Astrocyte (in vitro differentiated cells and primary cell): ENCODE data around the gene MCTP1. TPM values are rescaled to one million over a fixed set of nuclear protein-coding genes. Genes with fewer than 3 reads are reported as not detected.

ENCODE experiments used
- DNase-seq: peaks from one replicate; pipeline ENCODE4 v3.0.0-alpha.2; 2010; ENCODE audit warnings: low read depth
- FAIRE-seq: peaks from 2 replicates; lab custom pipeline; 2011; peaks lifted over from hg19 to GRCh38; lab: Jason Lieb, UNC
- H2AFZ ChIP-seq: 2 replicates; pipeline ENCODE4 v1.6.0; 2012; ENCODE audit warnings: low read depth, low read length, inconsistent platforms
- H3K27ac ChIP-seq: 2 replicates; pipeline ENCODE4 v1.5.1; 2011; ENCODE audit warnings: low read depth, low read length, inconsistent platforms
- H3K27me3 ChIP-seq: 2 replicates; pipeline ENCODE4 v1.6.0; 2011; ENCODE audit warnings: low read length, inconsistent platforms; ENCODE audit not compliant: insufficient read depth
- H3K36me3 ChIP-seq: 2 replicates; pipeline ENCODE4 v1.5.1; 2011; ENCODE audit warnings: low read length, inconsistent platforms; ENCODE audit not compliant: insufficient read depth
- H3K4me1 ChIP-seq: 2 replicates; pipeline ENCODE4 v1.5.1; 2011; ENCODE audit warnings: low read length, inconsistent platforms; ENCODE audit not compliant: insufficient read depth
- H3K4me2 ChIP-seq: 2 replicates; pipeline ENCODE4 v1.6.0; 2012; ENCODE audit warnings: low read length, inconsistent platforms
- H3K4me3 ChIP-seq: 2 replicates; pipeline ENCODE4 v1.5.1; 2011; ENCODE audit warnings: low read depth, mild to moderate bottlenecking, low read length, inconsistent platforms; ENCODE audit not compliant: insufficient read depth
- H3K79me2 ChIP-seq: 2 replicates; pipeline ENCODE4 v1.6.0; 2012; ENCODE audit warnings: mild to moderate bottlenecking, low read length, inconsistent platforms; ENCODE audit not compliant: insufficient read depth
- H3K9ac ChIP-seq: 2 replicates; pipeline ENCODE4 v1.6.0; 2012; ENCODE audit warnings: mild to moderate bottlenecking, low read length, inconsistent platforms
- H3K9me3 ChIP-seq: 2 replicates; pipeline ENCODE4 v1.5.1; 2012; ENCODE audit warnings: low read depth, mild to moderate bottlenecking, low read length, inconsistent platforms; ENCODE audit not compliant: insufficient read depth
- H4K20me1 ChIP-seq: 2 replicates; pipeline ENCODE4 v1.6.0; 2012; ENCODE audit warnings: low read length, inconsistent platforms; ENCODE audit not compliant: insufficient read depth
- H3K27ac Mint-ChIP-seq: one replicate; pipeline ENCODE4 v1.8.0; 2021; ENCODE audit warnings: mild to moderate bottlenecking, mixed read lengths; ENCODE audit not compliant: unreplicated experiment
- H3K27me3 Mint-ChIP-seq: one replicate; pipeline ENCODE4 v1.8.0; 2021; ENCODE audit warnings: low read depth, mixed read lengths; ENCODE audit not compliant: unreplicated experiment
- H3K36me3 Mint-ChIP-seq: one replicate; pipeline ENCODE4 v1.8.0; 2021; ENCODE audit warnings: low read depth, mixed read lengths; ENCODE audit not compliant: unreplicated experiment
- H3K4me1 Mint-ChIP-seq: one replicate; pipeline ENCODE4 v1.8.0; 2021; ENCODE audit warnings: low read depth, mixed read lengths; ENCODE audit not compliant: unreplicated experiment
- H3K4me3 Mint-ChIP-seq: one replicate; pipeline ENCODE4 v1.8.0; 2021; ENCODE audit warnings: mild to moderate bottlenecking, moderate library complexity, mixed read lengths; ENCODE audit not compliant: unreplicated experiment
- H3K9me3 Mint-ChIP-seq: one replicate; pipeline ENCODE4 v1.8.0; 2021; ENCODE audit warnings: mild to moderate bottlenecking, mixed read lengths; ENCODE audit not compliant: unreplicated experiment
- CTCF ChIP-seq: IDR thresholded peaks from 2 replicates; pipeline ENCODE4 v1.5.1; 2011; ENCODE audit warnings: low read depth, mild to moderate bottlenecking, inconsistent platforms, low read length, moderate library complexity; ENCODE audit not compliant: insufficient read depth
- EZH2 ChIP-seq: IDR thresholded peaks from 2 replicates; pipeline ENCODE4 v1.6.1; 2012; ENCODE audit warnings: mild to moderate bottlenecking, low read length, inconsistent platforms; ENCODE audit not compliant: insufficient read depth
- total RNA-seq: library from RNA; stranded (reverse); gene quantifications from 2 replicates; pipeline ENCODE4 v1.2.1, GENCODE V29; 2021

MCTP1 gene
- total RNA-seq, 1 donor from 2014 or later = 40.6 TPM

- Mint-ChIP-seq H3K4me1 (peaks cover 22% of the 10 kb centered on the region), H3K4me3 (no peak overlapping the region), H3K36me3 (peaks cover 3% of the 10 kb centered on the region), H3K27ac (no peak overlapping the region), H3K27me3 (no peaks in the 10 kb centered on the region), H3K9me3 (peaks cover 4% of the 10 kb centered on the region)
- Histone ChIP-seq H3K36me3 (no peaks in the 10 kb centered on the region), H3K4me3 (no peak overlapping the region), H3K27me3 (no peaks in the 10 kb centered on the region), H3K9ac (no peak overlapping the region), H3K79me2 (no peaks in the 10 kb centered on the region), H3K27ac (no peak overlapping the region), H3K4me2 (no peak overlapping the region), H3K9me3 (no peaks in the 10 kb centered on the region), H2AFZ (no peak overlapping the region), H3K4me1 (no peaks in the 10 kb centered on the region), H4K20me1 (no peaks in the 10 kb centered on the region)
- TF ChIP-seq EZH2 = no peak
- TF ChIP-seq CTCF = no peak
- FAIRE-seq (no peak), DNase-seq (no peak)
Observed at GRCh38 chr5:95141141-95141540, 143.8 kb downstream of the MCTP1 start.

GRCh38 chr5:95134326-95134725, 150.6 kb downstream of the MCTP1 start:
- no peaks in the 10 kb centered on the region for H3K4me1 ChIP-seq
- H3K27ac ChIP-seq = no peak overlapping the region
- H3K36me3 ChIP-seq = no peaks in the 10 kb centered on the region
- no peak overlapping the region for H3K4me2 ChIP-seq
- H2AFZ ChIP-seq = no peak overlapping the region
- H3K9ac ChIP-seq = no peak overlapping the region
- H3K27ac Mint-ChIP-seq = no peak overlapping the region
- no peak for TF ChIP-seq EZH2
- no peak for TF ChIP-seq CTCF
- DNase-seq (no peak), FAIRE-seq (no peak)
- H3K4me3 Mint-ChIP-seq = no peak overlapping the region
- peaks cover 25% of the 10 kb centered on the region for H3K4me1 Mint-ChIP-seq
- no peaks in the 10 kb centered on the region for H3K27me3 Mint-ChIP-seq
- H3K27me3 ChIP-seq = no peaks in the 10 kb centered on the region
- no peaks in the 10 kb centered on the region for H3K9me3 ChIP-seq
- H4K20me1 ChIP-seq = no peaks in the 10 kb centered on the region
- no peaks in the 10 kb centered on the region for H3K36me3 Mint-ChIP-seq
- no peak overlapping the region for H3K4me3 ChIP-seq
- no peaks in the 10 kb centered on the region for H3K9me3 Mint-ChIP-seq
- no peaks in the 10 kb centered on the region for H3K79me2 ChIP-seq

- Histone ChIP-seq H3K9me3 (no peaks in the 10 kb centered on the region), H2AFZ (no peak overlapping the region), H3K36me3 (no peaks in the 10 kb centered on the region), H3K4me3 (no peak overlapping the region), H3K4me2 (no peak overlapping the region), H3K4me1 (no peaks in the 10 kb centered on the region), H3K27me3 (no peaks in the 10 kb centered on the region), H3K79me2 (no peaks in the 10 kb centered on the region), H4K20me1 (no peaks in the 10 kb centered on the region), H3K9ac (no peak overlapping the region), H3K27ac (no peak overlapping the region)
- Mint-ChIP-seq H3K4me1 (peaks cover 11% of the 10 kb centered on the region), H3K9me3 (no peaks in the 10 kb centered on the region), H3K27me3 (no peaks in the 10 kb centered on the region), H3K27ac (no peak overlapping the region), H3K4me3 (no peak overlapping the region), H3K36me3 (no peaks in the 10 kb centered on the region)
- FAIRE-seq (no peak), DNase-seq (no peak)
- TF ChIP-seq EZH2 = no peak
- TF ChIP-seq CTCF = no peak
Observed at GRCh38 chr5:95132096-95132495, 152.8 kb downstream of the MCTP1 start.
